Measurements from ENCODE around the gene CDH19. TPM values are rescaled to one million over a fixed set of nuclear protein-coding genes. Genes with fewer than 3 reads are reported as not detected.

CDH19 gene
- polyA plus RNA-seq, 3 donors, result 0.01 TPM; not detected in 2

DNA sequence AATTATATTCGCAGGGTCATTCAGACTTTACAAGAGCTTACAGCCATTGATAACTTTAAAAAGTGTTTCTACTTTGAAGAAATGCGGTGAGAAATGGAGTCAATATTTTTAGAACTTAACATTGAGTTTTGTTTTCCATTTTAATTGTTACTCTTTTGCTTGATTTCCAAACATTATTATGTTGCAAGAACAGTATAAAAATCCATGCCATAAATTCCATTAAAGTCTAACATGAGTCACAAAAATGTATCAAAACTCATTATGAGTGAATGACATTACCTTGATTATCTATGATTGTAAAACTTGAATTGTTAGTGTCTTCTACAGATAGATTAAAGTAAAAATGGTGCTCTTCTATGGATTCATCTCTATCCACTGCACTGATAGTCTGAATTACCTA, 92.6 kb downstream of the CDH19 start:
- TF ChIP-seq, protein P1, sequence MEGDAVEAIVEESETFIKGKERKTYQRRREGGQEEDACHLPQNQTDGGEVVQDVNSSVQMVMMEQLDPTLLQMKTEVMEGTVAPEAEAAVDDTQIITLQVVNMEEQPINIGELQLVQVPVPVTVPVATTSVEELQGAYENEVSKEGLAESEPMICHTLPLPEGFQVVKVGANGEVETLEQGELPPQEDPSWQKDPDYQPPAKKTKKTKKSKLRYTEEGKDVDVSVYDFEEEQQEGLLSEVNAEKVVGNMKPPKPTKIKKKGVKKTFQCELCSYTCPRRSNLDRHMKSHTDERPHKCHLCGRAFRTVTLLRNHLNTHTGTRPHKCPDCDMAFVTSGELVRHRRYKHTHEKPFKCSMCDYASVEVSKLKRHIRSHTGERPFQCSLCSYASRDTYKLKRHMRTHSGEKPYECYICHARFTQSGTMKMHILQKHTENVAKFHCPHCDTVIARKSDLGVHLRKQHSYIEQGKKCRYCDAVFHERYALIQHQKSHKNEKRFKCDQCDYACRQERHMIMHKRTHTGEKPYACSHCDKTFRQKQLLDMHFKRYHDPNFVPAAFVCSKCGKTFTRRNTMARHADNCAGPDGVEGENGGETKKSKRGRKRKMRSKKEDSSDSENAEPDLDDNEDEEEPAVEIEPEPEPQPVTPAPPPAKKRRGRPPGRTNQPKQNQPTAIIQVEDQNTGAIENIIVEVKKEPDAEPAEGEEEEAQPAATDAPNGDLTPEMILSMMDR (IDR thresholded peaks at IDR 0.05), result no peak
- no peaks in the 10 kb centered on the region for H3K36me3 ChIP-seq (replicated peaks in 1 of 2; ENCODE audit: control insufficient read depth in 1 of 2, insufficient read depth in 2 of 2, low read length in 2 of 2)
- no peak for DNase-seq
- Mint-ChIP-seq H3K27ac (peak overlapping the region in 1 of 7 donors; percentile 14), H3K4me1 (peaks cover 15% of the 10 kb centered on the region), H3K36me3 (no peaks in the 10 kb centered on the region), H3K27me3 (ENCODE audit: low read depth in 3 of 3) (no peaks in the 10 kb centered on the region), H3K9me3 (no peaks in the 10 kb centered on the region), H3K4me3 (no peak overlapping the region)
- H2AFZ ChIP-seq (ENCODE audit: insufficient read depth, low read depth, low read length, poor library complexity, severe bottlenecking), result no peak overlapping the region
- no peaks in the 10 kb centered on the region for H3K27me3 ChIP-seq (ENCODE audit: control insufficient read depth in 2 of 2, insufficient read depth in 2 of 2, low read length in 2 of 2)
- H3K4me3 ChIP-seq (replicated peaks in 1 of 3; ENCODE audit: low read depth in 2 of 3, low read length in 3 of 3), result no peak overlapping the region
- no peaks in the 10 kb centered on the region for H4K20me1 ChIP-seq (ENCODE audit: insufficient read depth, low read length)
- no peak overlapping the region for H3K9ac ChIP-seq (ENCODE audit: insufficient read depth, low read length, poor library complexity, severe bottlenecking)
- no peak overlapping the region for H3K4me2 ChIP-seq (replicated peaks; ENCODE audit: extremely low read depth, low read length, poor library complexity, severe bottlenecking)
- H3K79me2 ChIP-seq (ENCODE audit: insufficient read depth, low read length), result no peaks in the 10 kb centered on the region
- intact Hi-C loops (cut with micrococcal nuclease), result no loop called here
- no peaks in the 10 kb centered on the region for H3K9me3 ChIP-seq (replicated peaks in 1 of 2; ENCODE audit: control insufficient read depth in 1 of 2, insufficient read depth in 1 of 2, low read length in 2 of 2)
- H3K27ac ChIP-seq (ENCODE audit: low read depth in 1 of 2, low read length in 2 of 2), result no peak overlapping the region
- no peaks in the 10 kb centered on the region for H3K4me1 ChIP-seq (ENCODE audit: control insufficient read depth in 1 of 2, insufficient read depth in 2 of 2, low read length in 2 of 2)
- WGBS (ENCODE audit: insufficient coverage), result no CpG with 5 or more reads among the region's 2 CpGs

DNA sequence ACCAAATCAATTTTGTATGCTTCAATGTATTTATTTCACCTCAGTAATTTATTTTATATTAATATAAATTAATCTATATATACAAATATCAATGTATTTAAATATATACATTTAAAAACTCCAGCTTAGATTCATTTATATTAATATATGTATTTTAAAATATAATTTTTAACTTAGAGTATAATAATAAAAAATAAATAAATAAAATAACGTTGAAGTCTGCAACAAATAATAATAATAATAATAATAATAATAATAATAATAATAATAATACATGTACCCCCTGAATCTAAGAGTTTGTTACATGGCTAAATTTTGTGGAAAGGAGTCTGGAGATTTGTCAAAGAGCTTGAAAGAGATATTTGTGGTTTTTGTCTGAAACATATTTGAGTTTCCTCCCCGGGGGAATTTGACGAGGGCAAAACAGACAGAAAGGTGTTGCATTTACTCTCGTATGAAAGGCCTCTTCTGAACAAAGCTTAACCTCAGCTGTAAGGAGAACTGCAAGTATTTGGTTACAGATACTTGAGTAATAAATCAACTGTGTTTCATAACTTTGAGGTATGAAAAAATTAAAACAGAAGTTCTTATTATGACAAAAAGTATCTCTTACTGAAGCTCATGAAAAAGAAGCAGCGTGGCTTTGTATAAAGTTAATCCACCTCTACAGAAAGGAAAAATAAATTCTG, 93.4 kb downstream of the CDH19 start:
- no peaks in the 10 kb centered on the region for H3K27me3 ChIP-seq (ENCODE audit: control insufficient read depth in 2 of 2, insufficient read depth in 2 of 2, low read length in 2 of 2)
- no peak overlapping the region for H3K4me3 Mint-ChIP-seq
- H3K27ac ChIP-seq (ENCODE audit: low read depth in 1 of 2, low read length in 2 of 2), result no peak overlapping the region
- H2AFZ ChIP-seq (ENCODE audit: insufficient read depth, low read depth, low read length, poor library complexity, severe bottlenecking), result no peak overlapping the region
- H3K27ac Mint-ChIP-seq, result peak overlapping the region in 1 of 7 donors; percentile 14
- H3K27me3 Mint-ChIP-seq (ENCODE audit: low read depth in 3 of 3), result no peaks in the 10 kb centered on the region
- WGBS (ENCODE audit: insufficient coverage), result 10% methylated on average over 3 of the region's 5 CpGs
- no peaks in the 10 kb centered on the region for H3K9me3 ChIP-seq (replicated peaks in 1 of 2; ENCODE audit: control insufficient read depth in 1 of 2, insufficient read depth in 1 of 2, low read length in 2 of 2)
- TF ChIP-seq, protein P1 (IDR thresholded peaks at IDR 0.05), result no peak
- H3K4me1 ChIP-seq (ENCODE audit: control insufficient read depth in 1 of 2, insufficient read depth in 2 of 2, low read length in 2 of 2), result no peaks in the 10 kb centered on the region
- H3K36me3 ChIP-seq (replicated peaks in 1 of 2; ENCODE audit: control insufficient read depth in 1 of 2, insufficient read depth in 2 of 2, low read length in 2 of 2), result no peaks in the 10 kb centered on the region
- no peak overlapping the region for H3K4me2 ChIP-seq (replicated peaks; ENCODE audit: extremely low read depth, low read length, poor library complexity, severe bottlenecking)
- intact Hi-C loops (cut with micrococcal nuclease), result no loop called here
- H3K4me1 Mint-ChIP-seq, result peaks cover 15% of the 10 kb centered on the region
- no peaks in the 10 kb centered on the region for H3K36me3 Mint-ChIP-seq
- no peaks in the 10 kb centered on the region for H4K20me1 ChIP-seq (ENCODE audit: insufficient read depth, low read length)
- no peaks in the 10 kb centered on the region for H3K79me2 ChIP-seq (ENCODE audit: insufficient read depth, low read length)
- DNase-seq, result no peak
- H3K9ac ChIP-seq (ENCODE audit: insufficient read depth, low read length, poor library complexity, severe bottlenecking), result no peak overlapping the region
- H3K9me3 Mint-ChIP-seq, result no peaks in the 10 kb centered on the region
- no peak overlapping the region for H3K4me3 ChIP-seq (replicated peaks in 1 of 3; ENCODE audit: low read depth in 2 of 3, low read length in 3 of 3)
